Ammon's horn (tissue), 1 donor: ENCODE results near the gene ZNF319.

Experiments used
- DNase-seq: peaks from one replicate; pipeline ENCODE4 v3.0.0-alpha.2; 2016; ENCODE audit warnings: low spot score

Gene ZNF319

GRCh38 chr16:57999971-58000705 lies at the start of gene ZNF319:
TSS of gene ZNF319 (minus strand) at chr16:58000672. CDS start at chr16:57998265, 2,407 bp downstream.
- no peak for DNase-seq

DNA sequence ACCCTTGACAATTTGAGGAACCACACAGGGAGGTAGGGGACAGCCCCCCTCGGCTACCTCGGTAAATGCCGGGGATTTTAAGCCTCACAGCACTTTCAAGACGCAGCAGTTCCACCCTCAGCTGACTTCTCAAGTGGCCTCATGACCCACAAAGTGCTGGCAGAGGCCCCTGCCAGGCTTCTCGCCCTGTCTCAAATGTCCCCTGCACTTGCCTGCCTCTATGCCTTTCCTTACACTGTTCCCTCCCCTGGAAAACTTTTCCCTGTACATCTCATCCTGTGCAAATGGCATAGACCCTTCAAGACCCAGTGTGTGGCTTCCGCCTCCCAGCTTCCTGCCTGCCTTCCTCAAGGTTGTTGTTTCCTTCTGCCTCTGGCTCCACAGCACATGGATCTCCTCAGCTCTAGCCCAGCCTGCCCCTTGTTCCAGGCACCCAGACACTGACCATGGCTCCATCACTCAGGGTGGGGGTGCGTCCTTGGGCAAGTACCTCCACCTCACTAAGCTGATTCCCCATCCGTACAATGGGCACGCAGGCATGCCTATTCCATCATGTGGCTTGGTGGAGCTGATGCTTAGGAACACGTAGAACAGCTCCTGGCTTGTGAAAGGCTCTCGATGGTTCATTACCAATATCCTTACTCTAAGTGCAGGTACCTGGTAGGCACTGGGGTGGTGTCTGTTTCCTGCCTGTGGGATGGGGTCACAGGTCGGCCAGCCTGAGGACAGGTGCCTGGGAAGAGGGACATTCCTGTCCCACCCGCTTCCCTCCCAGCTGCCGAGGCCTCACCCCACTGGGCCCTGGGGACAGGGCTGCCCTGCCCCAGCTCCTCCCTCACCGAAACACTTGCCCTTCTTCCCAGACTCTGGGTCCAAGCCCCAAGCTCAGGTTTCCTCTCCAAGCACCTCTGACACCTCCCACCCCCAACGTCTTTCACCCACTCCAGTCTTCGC lies 49.0 kb upstream of the ZNF319 start:
- DNase-seq = no peak

DNA sequence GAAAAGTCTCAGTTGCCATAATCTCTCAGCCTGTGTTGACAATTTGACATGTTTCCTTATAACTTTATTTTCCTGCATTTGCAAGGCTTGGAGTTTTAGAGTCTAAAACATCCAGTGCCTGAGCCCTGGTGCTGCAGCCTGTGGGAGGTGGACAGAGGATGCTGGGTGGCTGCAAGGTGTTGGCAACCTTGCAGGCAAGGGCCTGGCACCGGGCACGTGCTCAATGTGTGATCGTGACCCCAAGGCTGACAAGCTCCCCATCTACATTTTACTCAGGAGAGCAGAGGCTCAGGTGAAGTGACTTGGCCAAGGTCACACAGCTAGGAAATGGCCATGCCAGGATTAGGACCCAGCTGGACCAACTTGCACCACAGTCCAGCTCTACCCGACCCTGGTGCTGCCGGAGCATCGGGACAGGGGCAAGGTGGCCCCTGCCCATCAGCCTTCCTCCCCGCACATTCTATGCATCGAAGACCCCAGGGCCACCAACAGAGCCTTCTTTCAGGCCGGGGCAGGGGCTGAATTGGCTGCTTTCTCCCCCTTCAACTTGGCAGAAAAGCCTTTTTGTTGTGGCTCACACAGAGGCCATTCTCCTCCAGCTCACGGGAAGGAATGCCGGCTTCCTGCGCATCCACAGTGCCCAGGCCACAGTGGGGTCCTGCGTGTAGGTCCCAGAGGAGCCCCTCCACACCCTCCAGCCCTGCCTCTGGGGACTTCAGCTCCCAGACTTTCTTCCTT lies 48.2 kb upstream of the ZNF319 start:
- no peak for DNase-seq

GRCh38 chr16:58047557-58048348 lies 47.3 kb upstream of the ZNF319 start:
- DNase-seq = no peak

- no peak for DNase-seq
Observed at GRCh38 chr16:58046936-58047335, 46.5 kb upstream of the ZNF319 start.

DNA sequence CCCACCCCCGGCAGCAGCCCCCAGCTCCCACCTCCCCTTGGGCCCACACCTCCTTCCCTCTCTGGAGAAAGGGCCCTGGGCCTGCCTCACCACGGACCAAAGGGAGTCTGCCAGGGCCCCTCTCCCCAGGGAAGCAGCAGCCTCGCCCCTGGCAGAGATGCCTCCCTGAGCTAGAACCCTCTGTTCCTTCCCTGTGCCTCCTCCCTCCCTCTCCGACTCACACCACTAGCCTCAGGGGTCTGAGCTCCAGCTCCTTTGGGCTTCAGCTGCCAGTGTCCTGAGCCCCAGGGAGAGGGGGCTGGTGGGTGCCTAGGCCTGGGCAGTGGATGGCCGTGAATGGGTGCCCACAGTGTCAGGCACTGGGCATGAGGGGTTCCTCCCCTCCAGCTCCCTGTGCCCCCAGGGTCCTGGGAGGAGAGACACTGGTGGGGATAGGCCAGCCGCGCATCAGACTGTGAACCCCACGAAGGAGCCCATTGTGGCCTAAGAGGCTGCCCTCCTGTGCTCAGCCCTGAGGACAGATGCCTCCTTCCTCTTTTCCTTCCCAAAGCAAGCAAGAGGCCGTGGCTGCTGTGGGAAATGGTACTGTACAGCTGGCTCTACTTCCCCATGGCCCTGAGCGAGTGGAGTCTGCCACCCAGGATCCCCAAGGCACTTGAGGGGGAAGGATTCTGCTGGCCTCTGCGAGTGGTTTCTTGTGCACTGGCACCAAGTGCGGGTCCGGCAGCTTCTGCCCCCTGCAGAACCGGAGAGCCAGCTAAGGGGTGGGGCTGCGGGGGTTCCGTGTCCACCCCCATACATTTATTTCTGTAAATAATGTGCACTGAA lies 45.8 kb upstream of the ZNF319 start:
- DNase-seq = no peak

GRCh38 chr16:58045096-58045495 lies 44.6 kb upstream of the ZNF319 start:
- no peak for DNase-seq

GRCh38 chr16:58044266-58045019 lies 44.0 kb upstream of the ZNF319 start:
- no peak for DNase-seq

DNA sequence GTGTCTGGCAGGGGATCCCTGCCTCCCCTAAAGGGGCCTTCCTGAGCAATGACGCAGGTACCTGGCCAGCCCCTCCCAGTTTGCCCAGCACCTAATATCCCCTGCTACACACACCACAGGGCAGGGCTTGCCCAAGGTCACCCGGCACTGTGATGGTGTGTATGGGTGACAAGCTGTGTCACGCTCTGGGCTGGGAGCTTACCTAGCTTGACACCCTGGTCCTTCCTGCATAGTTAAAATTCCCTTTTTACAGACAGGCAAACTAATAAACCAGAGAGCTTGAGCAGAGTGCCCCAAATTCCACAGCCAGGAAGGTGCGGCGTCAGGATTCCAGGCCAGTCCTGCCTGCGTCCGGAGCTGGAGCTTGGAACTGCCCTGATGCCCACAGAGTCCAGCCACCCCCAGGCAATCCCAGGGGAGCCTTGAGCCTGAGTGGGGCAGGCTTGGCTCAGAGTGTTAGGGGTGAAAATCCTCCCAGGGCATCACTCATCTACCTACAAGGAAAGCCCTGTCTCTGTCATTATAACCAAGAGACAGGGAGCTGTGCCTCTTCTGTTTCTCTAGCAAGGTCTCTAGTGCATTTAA lies 43.2 kb upstream of the ZNF319 start:
- no peak for DNase-seq

DNA sequence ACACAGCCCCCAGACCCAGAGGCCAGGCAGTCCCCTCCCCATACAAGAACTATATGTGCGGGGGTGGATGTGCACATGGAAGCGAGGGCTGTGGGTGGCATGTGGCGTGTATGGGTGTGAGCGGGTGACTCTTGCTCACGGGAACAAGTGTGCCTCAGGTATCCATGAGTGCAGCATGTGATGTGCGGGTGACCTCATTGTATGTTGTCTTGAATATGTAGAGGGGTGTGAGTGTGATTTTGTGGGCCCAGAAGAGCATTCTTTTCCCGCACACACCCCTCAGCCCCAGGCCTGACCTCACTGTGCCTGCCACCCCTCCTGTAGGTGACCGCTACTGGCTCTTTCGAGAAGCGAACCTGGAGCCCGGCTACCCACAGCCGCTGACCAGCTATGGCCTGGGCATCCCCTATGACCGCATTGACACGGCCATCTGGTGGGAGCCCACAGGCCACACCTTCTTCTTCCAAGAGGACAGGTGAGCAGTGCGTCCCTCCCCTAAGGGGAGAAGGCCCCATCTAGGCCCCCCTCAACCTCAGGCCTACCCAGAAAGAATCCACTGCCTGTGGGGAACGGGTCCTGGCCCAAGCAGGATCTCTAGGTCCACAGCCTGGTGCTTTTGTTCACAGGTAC lies 42.5 kb upstream of the ZNF319 start:
- no peak for DNase-seq

DNA sequence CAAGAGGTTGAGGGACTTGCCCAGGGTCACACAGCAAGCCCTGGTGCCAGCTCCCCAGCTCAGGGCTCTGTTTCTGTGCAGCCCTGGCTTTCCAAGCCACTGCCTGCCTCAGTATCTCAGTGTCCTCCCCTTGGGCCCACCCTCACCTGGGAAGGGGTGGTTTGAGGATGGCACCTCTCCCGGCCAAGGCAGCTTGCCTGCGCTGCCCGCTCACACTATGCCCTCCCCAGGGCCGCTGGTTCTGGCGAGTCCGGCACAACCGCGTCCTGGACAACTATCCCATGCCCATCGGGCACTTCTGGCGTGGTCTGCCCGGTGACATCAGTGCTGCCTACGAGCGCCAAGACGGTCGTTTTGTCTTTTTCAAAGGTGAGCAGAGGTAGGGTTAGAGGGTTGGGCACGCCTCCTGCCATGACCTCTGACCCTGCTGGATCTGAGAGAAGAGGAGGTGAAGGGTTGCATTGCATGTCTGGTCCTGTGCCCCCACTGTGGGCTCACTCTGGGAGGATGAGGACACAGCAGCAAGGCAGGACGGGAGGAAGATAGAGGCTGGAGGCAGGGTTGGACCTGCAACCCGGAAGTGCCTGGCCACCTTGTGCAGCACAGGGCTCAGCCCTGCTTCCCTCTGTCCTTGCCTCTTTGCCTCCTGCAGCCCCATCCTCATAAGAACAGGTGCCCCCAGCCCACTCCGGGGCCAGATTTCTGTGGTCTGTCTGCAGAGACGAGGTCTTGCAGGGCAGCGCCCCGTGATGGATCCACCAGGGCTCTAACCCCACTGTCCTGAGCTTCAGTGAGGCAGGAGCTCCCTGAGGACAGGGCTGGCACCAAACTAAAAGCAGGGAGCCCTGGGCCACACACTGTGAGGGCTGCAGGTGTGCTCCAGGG lies 41.8 kb upstream of the ZNF319 start:
- DNase-seq = no peak

- no peak for DNase-seq
Observed at GRCh38 chr16:58041628-58041955, 41.1 kb upstream of the ZNF319 start.

- DNase-seq = no peak
Observed at GRCh38 chr16:58040945-58041627, 40.6 kb upstream of the ZNF319 start.

DNA sequence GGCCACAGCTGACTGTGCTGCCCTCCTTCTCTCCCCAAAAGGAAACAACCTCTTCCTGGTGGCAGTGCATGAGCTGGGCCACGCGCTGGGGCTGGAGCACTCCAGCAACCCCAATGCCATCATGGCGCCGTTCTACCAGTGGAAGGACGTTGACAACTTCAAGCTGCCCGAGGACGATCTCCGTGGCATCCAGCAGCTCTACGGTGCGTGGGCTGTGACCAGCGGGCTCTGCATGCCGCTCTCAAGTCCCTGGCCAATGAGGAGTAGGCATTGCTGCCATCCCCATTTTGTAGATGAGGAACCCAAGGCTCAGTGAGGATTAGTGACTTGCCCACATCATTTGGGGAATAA lies 40.0 kb upstream of the ZNF319 start:
- DNase-seq = no peak

GRCh38 chr16:58039829-58040495 lies 39.5 kb upstream of the ZNF319 start:
- no peak for DNase-seq

- no peak for DNase-seq
Observed at GRCh38 chr16:58038219-58038641, 37.8 kb upstream of the ZNF319 start.
